ENCODE measurements around the gene ALG1. TPM values are rescaled to one million over a fixed set of nuclear protein-coding genes. Genes with fewer than 3 reads are reported as not detected.

Gene ALG1
- total RNA-seq = 10 to 100 TPM; 14.4 to 21.2 (median 16.7) TPM

- H3K27ac ChIP-seq = peak within 1 kb of the TSS; percentile 83 to 84
- H3K4me3 ChIP-seq = peak within 1 kb of the TSS; percentile 70 to 77 (median 74)
- no peaks in the 10 kb centered on the region for H3K36me3 ChIP-seq
- peak; percentile 85 to 86 for DNase-seq (ENCODE audit: low spot score in 2 of 2)
- no peaks in the 10 kb centered on the region for H3K9me3 ChIP-seq
- no peaks in the 10 kb centered on the region for H3K27me3 ChIP-seq
- intact Hi-C loops (cut with DNase I; ENCODE audit: low total_unique reads) = no loop called here
- H3K4me1 ChIP-seq = peaks cover 0 to 8% of the 10 kb centered on the region in 2 donors
- TF ChIP-seq POLR2AphosphoS5 (IDR thresholded peaks at IDR 0.05) (peak; percentile 83 to 93 (median 86)), CTCF (IDR thresholded peaks at IDR 0.05) (no peak), POLR2A (IDR thresholded peaks at IDR 0.05) (peak; percentile 50)
Observed at GRCh38 chr16:5071681-5072333, at the start of gene ALG1. TSS of gene ALG1 (plus strand) at chr16:5071843. CDS start at chr16:5071850, 7 bp downstream.

- Histone ChIP-seq H3K4me1 (no peaks in the 10 kb centered on the region), H3K27me3 (no peaks in the 10 kb centered on the region), H3K4me3 (no peak overlapping the region), H3K36me3 (no peaks in the 10 kb centered on the region), H3K9me3 (no peaks in the 10 kb centered on the region), H3K27ac (no peak overlapping the region)
- intact Hi-C loops (cut with DNase I; ENCODE audit: low total_unique reads) = no loop called here
- DNase-seq (ENCODE audit: low spot score in 2 of 2) = no peak
- TF ChIP-seq CTCF (IDR thresholded peaks at IDR 0.05) (no peak), POLR2AphosphoS5 (IDR thresholded peaks at IDR 0.05) (no peak), POLR2A (IDR thresholded peaks at IDR 0.05) (no peak)
Observed at GRCh38 chr16:5022521-5022920, 49.1 kb upstream of the ALG1 start.

- intact Hi-C loops (cut with DNase I; ENCODE audit: low total_unique reads) = no loop called here
- Histone ChIP-seq H3K9me3 (no peaks in the 10 kb centered on the region), H3K27me3 (no peaks in the 10 kb centered on the region), H3K36me3 (no peaks in the 10 kb centered on the region), H3K27ac (no peak overlapping the region), H3K4me3 (no peak overlapping the region), H3K4me1 (no peaks in the 10 kb centered on the region)
- no peak for TF ChIP-seq POLR2A (IDR thresholded peaks at IDR 0.05)
- peak in 1 of 3 donors; percentile 9 for TF ChIP-seq CTCF (IDR thresholded peaks at IDR 0.05)
- DNase-seq (ENCODE audit: low spot score in 2 of 2) = no peak
Observed at GRCh38 chr16:5024632-5025031, 47.0 kb upstream of the ALG1 start.

GRCh38 chr16:5025171-5025632, 46.4 kb upstream of the ALG1 start:
- TF ChIP-seq POLR2A (IDR thresholded peaks at IDR 0.05) (no peak), CTCF (IDR thresholded peaks at IDR 0.05) (no peak), POLR2AphosphoS5 (IDR thresholded peaks at IDR 0.05) (no peak)
- H3K9me3 ChIP-seq = no peaks in the 10 kb centered on the region
- DNase-seq (ENCODE audit: low spot score in 2 of 2) = no peak
- H3K4me3 ChIP-seq = no peak overlapping the region
- no peaks in the 10 kb centered on the region for H3K36me3 ChIP-seq
- no peaks in the 10 kb centered on the region for H3K4me1 ChIP-seq
- no peaks in the 10 kb centered on the region for H3K27me3 ChIP-seq
- H3K27ac ChIP-seq = no peak overlapping the region
- intact Hi-C loops (cut with DNase I; ENCODE audit: low total_unique reads) = no loop called here

GRCh38 chr16:5026664-5027063, 45.0 kb upstream of the ALG1 start:
- Histone ChIP-seq H3K4me1 (no peaks in the 10 kb centered on the region), H3K27me3 (no peaks in the 10 kb centered on the region), H3K27ac (no peak overlapping the region), H3K9me3 (no peaks in the 10 kb centered on the region), H3K4me3 (no peak overlapping the region), H3K36me3 (no peaks in the 10 kb centered on the region)
- no peak for DNase-seq (ENCODE audit: low spot score in 2 of 2)
- TF ChIP-seq CTCF (IDR thresholded peaks at IDR 0.05) (no peak), POLR2A (IDR thresholded peaks at IDR 0.05) (no peak), POLR2AphosphoS5 (IDR thresholded peaks at IDR 0.05) (no peak)
- intact Hi-C loops (cut with DNase I; ENCODE audit: low total_unique reads) = no loop called here

Data from breast epithelium (tissue), 4 donors.